ENCODE measurements around the gene STRN3.
"Not testable (repeated sequence)": the region's sequence is repeated elsewhere in the genome, so short reads cannot be mapped to it uniquely, and the experiment has no call there.

The STRN3 gene

GRCh38 chr14:30908826-30909225 is 117.4 kb downstream of the STRN3 start:
- DNase-seq (ENCODE audit: low spot score), result no peak

- no peak for DNase-seq (ENCODE audit: low spot score)
Measured at GRCh38 chr14:30907659-30908057, 118.5 kb downstream of the STRN3 start.

GRCh38 chr14:30906752-30907658 is 119.2 kb downstream of the STRN3 start:
- peak; percentile 9 for DNase-seq (ENCODE audit: low spot score)

- no peak for DNase-seq (ENCODE audit: low spot score)
Measured at GRCh38 chr14:30903285-30904124, 122.7 kb downstream of the STRN3 start.

- DNase-seq (ENCODE audit: low spot score), result not testable (repeated sequence)
Measured at GRCh38 chr14:30897121-30897520, 129.1 kb downstream of the STRN3 start.

- no peak for DNase-seq (ENCODE audit: low spot score)
Measured at GRCh38 chr14:30896435-30896834, 129.7 kb downstream of the STRN3 start.

GRCh38 chr14:30894923-30895515 is 131.2 kb downstream of the STRN3 start:
- no peak for DNase-seq (ENCODE audit: low spot score)

GRCh38 chr14:30893819-30894218 is 132.4 kb downstream of the STRN3 start:
- no peak for DNase-seq (ENCODE audit: low spot score)

GRCh38 chr14:30889244-30889594 is 137.0 kb downstream of the STRN3 start:
- DNase-seq (ENCODE audit: low spot score), result no peak

GRCh38 chr14:30888480-30889243 is 137.5 kb downstream of the STRN3 start:
- no peak for DNase-seq (ENCODE audit: low spot score)

- DNase-seq (ENCODE audit: low spot score), result no peak
Measured at GRCh38 chr14:30885840-30886740, 140.1 kb downstream of the STRN3 start.

GRCh38 chr14:30884901-30885300 is 141.3 kb downstream of the STRN3 start:
- DNase-seq (ENCODE audit: low spot score), result no peak

GRCh38 chr14:30883508-30884294 is 142.5 kb downstream of the STRN3 start:
- no peak for DNase-seq (ENCODE audit: low spot score)

- no peak for DNase-seq (ENCODE audit: low spot score)
Measured at GRCh38 chr14:30882431-30882830, 143.7 kb downstream of the STRN3 start.

GRCh38 chr14:30876692-30877091 is 149.5 kb downstream of the STRN3 start:
- DNase-seq (ENCODE audit: low spot score), result no peak

GRCh38 chr14:30875788-30876053 is 150.5 kb downstream of the STRN3 start:
- no peak for DNase-seq (ENCODE audit: low spot score)

GRCh38 chr14:30874999-30875787 is 151.0 kb downstream of the STRN3 start:
- DNase-seq (ENCODE audit: low spot score), result no peak

GRCh38 chr14:30874120-30874998 is 151.8 kb downstream of the STRN3 start, which contains the start of gene COCH:
TSS of gene COCH (plus strand) at chr14:30874559. CDS start at chr14:30874939, 380 bp downstream.
- DNase-seq (ENCODE audit: low spot score), result no peak

Measured in cerebellar cortex (tissue), 1 donor.